Left cardiac atrium (tissue), 4 donors: Measurements from ENCODE around the gene CALHM1. TPM values are rescaled to one million over a fixed set of nuclear protein-coding genes. Genes with fewer than 3 reads are reported as not detected.
"Not testable (repeated sequence)": the region's sequence is repeated elsewhere in the genome, so short reads cannot be mapped to it uniquely, and the experiment has no call there.

Experiments
- ATAC-seq, 2 donors: fragments of 200-7000 bp; cut with Tn5 transposase; one replicate each; pipeline ENCODE4 v1.9.1; 2020; ENCODE audit warnings: mild to moderate bottlenecking in 2 of 2, moderate library complexity in 2 of 2
- DNase-seq: peaks from one replicate; pipeline ENCODE4 v3.0.0-alpha.2; 2020
- intact Hi-C, 2 donors: fragments of 100-400 bp; cut with DNase I; formaldehyde crosslinking; loops; one replicate each; pipeline versions ENCODE4 v1.14.1 to v1.15.1; 2022 to 2023
- long read RNA-seq: library from polyadenylated mRNA; unstranded; transcript quantifications from one replicate; pipeline ENCODE4 v2.0.0, GENCODE V29; 2021
- total RNA-seq, 2 donors: library from RNA; stranded (reverse); fragmentation: NEBNext Ultra II Directional; extraction: Animal tissue kit (Norgen Biotek cat#: 25700); gene quantifications; one replicate each; pipeline ENCODE4 v1.2.1, GENCODE V29; 2021
- donor health status: DM: no; HTN: yes; CAD: no.
- donor health status: DM: no; HTN: yes; CAD: no; lungs with severe emphysema.
- donor health status: DM: yes; HTN: yes; CAD: no.
- donor health status: Dilated cardiomyopathy.

The CALHM1 gene, protein sequence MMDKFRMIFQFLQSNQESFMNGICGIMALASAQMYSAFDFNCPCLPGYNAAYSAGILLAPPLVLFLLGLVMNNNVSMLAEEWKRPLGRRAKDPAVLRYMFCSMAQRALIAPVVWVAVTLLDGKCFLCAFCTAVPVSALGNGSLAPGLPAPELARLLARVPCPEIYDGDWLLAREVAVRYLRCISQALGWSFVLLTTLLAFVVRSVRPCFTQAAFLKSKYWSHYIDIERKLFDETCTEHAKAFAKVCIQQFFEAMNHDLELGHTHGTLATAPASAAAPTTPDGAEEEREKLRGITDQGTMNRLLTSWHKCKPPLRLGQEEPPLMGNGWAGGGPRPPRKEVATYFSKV
- not detected for total RNA-seq
- long read RNA-seq = 0 reads

DNA sequence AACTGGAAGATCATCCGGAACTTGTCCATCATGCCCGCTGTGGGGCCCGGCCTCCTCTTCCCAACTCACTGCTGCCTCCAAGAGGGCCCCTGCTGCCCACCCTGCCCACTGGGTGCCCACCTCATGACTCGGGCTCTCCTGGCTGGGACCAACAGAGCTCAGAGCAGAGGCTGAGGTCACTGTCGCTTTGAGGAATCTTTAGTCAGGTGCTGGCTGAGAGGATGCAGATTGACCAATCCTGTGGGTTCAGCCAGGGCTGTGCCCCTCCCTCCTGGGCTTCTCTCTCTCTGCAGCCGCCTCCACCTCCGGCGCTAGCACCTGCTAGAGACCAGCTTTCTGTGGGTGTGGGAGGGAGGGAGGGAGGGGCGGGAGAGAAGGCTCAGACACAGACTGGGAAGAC, at the start of gene CALHM1:
TSS of gene CALHM1 (minus strand) at position 181 of the 400 bp plus-strand sequence. CDS start at position 32, 149 bp downstream.
- no peak for ATAC-seq
- DNase-seq = no peak
- intact Hi-C loops = no loop called here

GRCh38 chr10:103507235-103508191, 48.8 kb upstream of the CALHM1 start:
- ATAC-seq (no peak), DNase-seq (no peak)
- intact Hi-C loops = no loop called here

- intact Hi-C loops = no loop called here
Measured at GRCh38 chr10:103506061-103506460, 47.4 kb upstream of the CALHM1 start.

GRCh38 chr10:103504181-103504783, 45.6 kb upstream of the CALHM1 start:
- DNase-seq = no peak
- intact Hi-C loops = no loop called here
- peak; percentile 56 to 78 for ATAC-seq

More at GRCh38 chr10:103506061-103506460, 47.4 kb upstream of the CALHM1 start:
- ATAC-seq (no peak), DNase-seq (no peak)

DNA sequence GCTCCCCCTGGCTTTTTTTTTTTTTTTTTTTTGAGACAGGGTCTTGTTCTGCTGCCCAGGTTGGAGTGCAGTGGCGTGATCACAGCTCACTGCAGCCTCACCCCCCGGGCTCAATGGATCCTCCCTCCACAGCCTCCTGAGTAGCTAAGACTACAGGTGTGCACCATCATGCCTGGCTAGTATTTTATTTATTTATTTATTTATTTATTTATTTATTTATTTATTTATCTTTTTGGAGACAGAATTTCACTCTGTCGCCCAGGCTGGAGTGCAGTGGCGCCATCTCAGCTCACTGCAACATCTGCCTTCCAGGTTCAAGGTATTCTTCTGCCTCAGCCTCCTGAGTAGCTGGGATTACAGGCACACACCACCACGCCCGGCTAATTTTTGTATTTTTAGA, 45.1 kb upstream of the CALHM1 start:
- intact Hi-C loops, ATAC-seq, DNase-seq: not testable (repeated sequence)

DNA sequence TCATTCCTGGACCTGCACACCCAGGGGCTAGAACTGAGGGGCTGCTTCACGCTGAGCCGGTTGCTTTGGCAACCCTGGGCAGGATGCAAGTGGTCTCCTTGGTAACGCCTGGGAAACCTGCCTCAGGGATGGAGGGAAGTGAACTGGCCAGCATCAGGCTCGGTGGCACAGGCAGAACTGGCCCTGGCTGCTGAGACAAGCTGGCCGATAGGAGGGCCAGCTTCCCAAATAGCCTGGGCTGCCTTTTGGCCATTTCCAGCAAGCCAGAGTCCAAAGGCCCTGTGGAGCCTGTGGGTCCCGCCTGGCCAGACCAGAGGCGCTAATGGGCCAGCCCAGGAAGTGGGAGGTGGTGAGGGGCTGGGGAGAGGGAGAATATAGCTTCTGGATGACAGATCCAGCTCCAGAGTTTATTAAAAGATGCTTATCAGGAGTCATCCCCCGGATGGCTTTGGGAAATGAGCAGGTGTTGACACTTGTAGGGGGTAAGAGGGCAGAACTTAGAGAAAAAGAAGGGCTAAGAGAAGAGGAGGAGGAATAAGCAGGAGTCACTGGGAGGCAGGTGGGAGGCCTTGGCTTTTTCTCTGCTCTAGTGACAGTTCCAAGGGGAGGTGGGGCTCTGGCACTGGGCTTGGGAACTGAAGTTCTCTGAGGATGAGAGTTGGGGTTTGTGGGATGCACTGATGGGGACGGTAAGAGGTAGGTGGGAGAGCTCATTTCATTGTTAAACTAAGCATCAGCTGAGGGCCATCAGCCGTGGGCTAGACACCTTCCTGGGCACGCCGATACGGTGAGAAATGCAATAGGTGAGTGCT, 44.4 kb upstream of the CALHM1 start:
- DNase-seq = no peak
- intact Hi-C loops = no loop called here
- ATAC-seq = no peak

- intact Hi-C loops = no loop called here
- ATAC-seq (no peak), DNase-seq (no peak)
Measured at GRCh38 chr10:103501186-103501585, 42.5 kb upstream of the CALHM1 start.

GRCh38 chr10:103500481-103500880, 41.8 kb upstream of the CALHM1 start:
- intact Hi-C loops = no loop called here
- ATAC-seq (no peak), DNase-seq (no peak)

DNA sequence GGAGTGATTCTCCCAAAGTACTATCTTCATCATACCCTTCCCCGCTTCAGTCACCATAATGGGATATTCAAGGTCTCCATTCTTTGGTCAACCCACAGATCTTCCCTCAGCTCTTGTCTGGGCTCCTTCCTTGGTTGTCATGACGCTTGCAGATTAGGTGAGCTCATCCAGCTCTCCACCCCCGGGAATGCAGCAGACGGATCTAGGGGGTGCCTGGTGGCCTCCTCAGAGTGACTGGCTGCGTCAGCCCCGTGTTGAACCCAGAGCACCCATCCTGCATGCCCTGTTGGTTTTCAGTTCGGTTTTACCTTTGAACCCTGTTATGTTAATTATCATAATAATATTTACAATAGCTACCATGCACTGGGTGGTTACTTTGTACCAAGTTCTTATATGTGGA, 41.2 kb upstream of the CALHM1 start:
- no peak for DNase-seq
- no peak for ATAC-seq

GRCh38 chr10:103498936-103499638, 40.4 kb upstream of the CALHM1 start:
- no peak for DNase-seq
- intact Hi-C loops = no loop called here
- no peak for ATAC-seq

More for the DNA sequence above, 41.2 kb upstream of the CALHM1 start:
- intact Hi-C loops = no loop called here

DNA sequence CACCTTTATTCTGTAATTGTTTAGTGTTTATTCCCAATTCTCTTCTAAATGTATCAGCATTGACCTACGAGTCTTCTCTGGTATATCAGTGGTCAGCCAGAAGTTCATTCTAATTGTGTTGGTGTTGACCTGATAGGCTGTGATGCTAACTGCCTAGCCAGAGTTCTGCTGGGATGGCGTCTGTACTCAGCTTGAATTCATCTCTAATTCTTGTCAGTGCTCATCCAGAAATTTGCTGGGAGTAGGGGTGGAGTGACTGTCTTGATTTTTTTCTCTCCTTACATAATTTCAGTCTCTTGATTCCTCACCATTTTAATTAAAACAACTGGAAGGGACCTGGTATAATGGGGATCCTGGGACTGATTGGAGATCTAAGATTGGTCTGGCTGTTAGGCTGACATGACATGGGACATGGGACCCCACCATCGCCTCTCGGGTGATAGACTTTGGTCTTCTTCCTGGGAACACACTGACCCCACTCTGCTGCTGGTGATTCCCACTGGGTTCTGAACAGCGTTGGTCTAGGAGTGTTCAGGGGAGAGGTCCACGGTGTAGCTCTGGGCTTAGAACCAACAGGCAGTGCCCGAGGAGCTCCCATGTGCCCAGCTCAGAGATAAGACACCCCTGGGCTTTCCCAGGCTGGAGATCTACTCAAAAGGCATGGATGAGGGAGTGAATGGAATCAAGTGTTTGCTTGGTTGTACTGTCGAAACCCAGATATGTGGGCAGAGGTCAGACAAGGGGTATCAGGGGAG, 38.6 kb upstream of the CALHM1 start:
- no peak for ATAC-seq
- intact Hi-C loops = no loop called here
- no peak for DNase-seq

GRCh38 chr10:103495321-103495720, 36.6 kb upstream of the CALHM1 start:
- DNase-seq (no peak), ATAC-seq (no peak)
- intact Hi-C loops = no loop called here

- DNase-seq = no peak
- ATAC-seq = peak; percentile 24 to 31
- intact Hi-C loops = no loop called here
Measured at GRCh38 chr10:103493916-103494877, 35.5 kb upstream of the CALHM1 start.

DNA sequence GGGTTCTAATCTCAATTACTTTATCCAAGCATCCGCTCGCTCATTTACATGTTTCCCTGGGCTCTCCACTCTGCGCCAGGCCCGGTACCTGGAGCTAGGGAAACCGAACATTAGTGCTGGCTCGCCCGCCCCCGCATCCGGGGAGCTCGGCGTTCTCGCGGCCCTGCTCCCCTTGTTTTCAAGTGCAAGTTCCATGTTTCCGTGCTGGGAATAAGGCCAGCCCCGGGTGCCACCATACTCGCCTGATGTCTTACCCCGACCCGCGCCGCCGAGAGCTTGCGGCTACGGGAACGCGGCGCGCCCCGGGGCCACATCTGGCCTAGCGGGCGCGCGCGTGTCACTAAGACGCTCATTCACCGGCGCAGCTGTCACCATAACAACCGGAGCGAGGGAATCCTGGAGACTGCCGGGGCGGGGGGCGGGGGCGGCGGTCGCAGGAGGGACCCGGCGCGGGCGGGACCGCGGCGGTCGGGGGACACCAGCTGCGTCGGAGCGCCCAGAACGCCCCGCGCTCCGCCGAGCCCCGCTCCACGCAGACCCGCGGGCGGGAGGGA, 34.7 kb upstream of the CALHM1 start, which contains the start of gene NEURL1:
TSS of gene NEURL1 (plus strand) at position 344 of the 554 bp plus-strand sequence. CDS start 683 bp downstream, outside the sequence.
- intact Hi-C loops = no loop called here
- DNase-seq (no peak), ATAC-seq (peak; percentile 7 to 17)

GRCh38 chr10:103492655-103493261, 34.1 kb upstream of the CALHM1 start:
- no peak for DNase-seq
- no peak for ATAC-seq
- intact Hi-C loops = no loop called here
